ENCODE results near the gene ADM2.

DNA sequence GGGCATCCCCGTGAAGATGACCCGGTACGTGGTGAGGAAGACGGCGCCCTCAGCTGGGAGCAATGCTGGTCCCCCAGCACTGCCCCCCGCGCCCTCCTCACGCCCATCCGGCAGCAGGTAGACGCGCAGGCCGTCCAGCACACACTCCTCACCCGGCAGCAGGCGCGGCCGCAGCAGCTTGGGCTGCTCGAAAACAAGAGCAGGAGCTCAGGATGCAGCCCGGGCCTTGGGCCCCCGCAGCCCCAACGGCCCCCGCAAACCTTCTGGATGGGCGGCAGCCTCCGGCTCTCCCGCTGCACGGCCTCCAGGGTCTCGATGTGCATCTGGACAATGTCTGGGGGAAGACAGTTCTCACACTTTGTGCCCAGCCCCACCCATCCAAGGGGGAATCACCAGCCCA is 19.8 kb upstream of the ADM2 start:
- no peak for TF ChIP-seq POLR2A (IDR thresholded peaks at IDR 0.05)
- TF ChIP-seq EP300 (IDR thresholded peaks at IDR 0.05): no peak
